Aorta (tissue), 5 donors: ENCODE data around the gene PIGT. TPM values are rescaled to one million over a fixed set of nuclear protein-coding genes. Genes with fewer than 3 reads are reported as not detected.

ENCODE experiments used
- ATAC-seq: fragments of 200-7000 bp; cut with Tn5 transposase; one replicate; pipeline ENCODE4 v1.9.1; 2022; ENCODE audit warnings: moderate library complexity; ENCODE audit not compliant: low FRiP score
- DNase-seq, 2 donors: peaks; one replicate each; pipeline ENCODE4 v3.0.0-alpha.2; 2020
- H3K27ac ChIP-seq, 2 donors: one replicate each; pipeline ENCODE4 v1.5.1; 2013; ENCODE audit warnings: low read length in 2 of 2, mild to moderate bottlenecking in 2 of 2, moderate library complexity in 2 of 2, control low read depth in 1 of 2, inconsistent platforms in 1 of 2, low read depth in 1 of 2
- H3K27me3 ChIP-seq, 2 donors: one replicate each; pipeline ENCODE4 v1.6.1; 2013; ENCODE audit warnings: control low read depth in 1 of 2, low read length in 1 of 2, mild to moderate bottlenecking in 1 of 2, moderate library complexity in 1 of 2; ENCODE audit not compliant: insufficient read depth in 2 of 2, control insufficient read depth in 1 of 2
- H3K36me3 ChIP-seq, 2 donors: one replicate each; pipeline ENCODE4 v1.6.1; 2013; ENCODE audit warnings: control low read depth in 1 of 2, low read length in 1 of 2, mild to moderate bottlenecking in 1 of 2; ENCODE audit not compliant: insufficient read depth in 2 of 2, control insufficient read depth in 1 of 2
- H3K4me1 ChIP-seq, 2 donors: one replicate each; pipeline ENCODE4 v1.6.1; 2013; ENCODE audit warnings: low read length in 2 of 2, control low read depth in 1 of 2, mild to moderate bottlenecking in 1 of 2, moderate library complexity in 1 of 2; ENCODE audit not compliant: insufficient read depth in 2 of 2, control insufficient read depth in 1 of 2
- H3K4me3 ChIP-seq, 2 donors: one replicate each; pipeline ENCODE4 v1.5.1; 2013; ENCODE audit warnings: low read length in 2 of 2, control low read depth in 1 of 2, mild to moderate bottlenecking in 1 of 2
- H3K9me3 ChIP-seq: one replicate; pipeline ENCODE4 v1.6.1; 2013; ENCODE audit warnings: mild to moderate bottlenecking, low read length; ENCODE audit not compliant: control insufficient read depth
- WGBS, 2 donors: extraction: QIAGEN DNeasy Blood & Tissue Kit; methylation state at CpG; one replicate each; pipeline ENCODE4 v1.1.7; 2013; 5-methylcytosine and 5-hydroxymethylcytosine counted together
- intact Hi-C, 2 donors: fragments of 100-400 bp; cut with DNase I; formaldehyde crosslinking; loops; one replicate each; pipeline versions ENCODE4 v1.14.2 to v1.15.0; 2022
- polyA plus RNA-seq, 2 donors: library from polyadenylated mRNA; stranded (reverse); fragments of 200-250 nt; gene quantifications; one replicate each; pipeline ENCODE4 v1.2.3, GENCODE V29; 2013
- total RNA-seq, 2 donors: library from RNA; stranded (reverse); fragmentation: NEBNext Ultra II Directional; extraction: Animal tissue kit (Norgen Biotek cat#: 25700); gene quantifications; one replicate each; pipeline ENCODE4 v1.2.1, GENCODE V29; 2021
- donor health status: healthy with polysubstance abuse.
- donor health status: Bipolar disorder and iron deficiency.
- donor health status: DM: no; HTN: no; CAD: no.
- donor health status: DM: no; HTN: no; CAD: no.
- donor health status: DM: yes; HTN: yes; CAD: no.

Gene PIGT
- total and polyA plus RNA-seq, 4 donors = 69.0 to 151 (median 113) TPM

DNA sequence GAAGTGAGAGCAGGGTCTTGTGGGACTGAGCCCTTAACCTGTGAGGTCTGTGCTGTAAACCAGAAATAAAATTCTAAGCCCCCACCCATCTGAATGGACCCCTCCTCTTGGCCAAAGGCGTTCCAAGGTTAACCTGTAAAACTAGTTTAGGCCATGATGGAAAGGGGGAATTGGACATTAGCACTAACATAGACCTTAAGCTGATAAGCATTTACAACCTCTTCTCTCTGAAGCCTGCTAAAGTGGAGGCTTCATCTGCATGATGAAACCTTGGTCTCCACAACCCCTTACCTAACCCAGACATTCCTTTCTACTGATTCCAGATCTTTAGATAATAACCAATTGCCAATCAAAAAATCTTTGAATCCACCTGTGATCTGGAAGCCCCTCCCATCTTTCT is 25.8 kb downstream of the PIGT start:
- no peaks in the 10 kb centered on the region for H3K36me3 ChIP-seq
- H3K4me1 ChIP-seq = no peaks in the 10 kb centered on the region
- H3K27ac ChIP-seq = no peak overlapping the region
- no peak for ATAC-seq
- no peak overlapping the region for H3K4me3 ChIP-seq
- intact Hi-C loops = loop anchor here in 1 of 2 donors (2.0 to 10.0 kb wide), 2 partner anchors 123 to 333 kb away; no protein-coding TSS in a partner anchor
- 91 to 100% methylated on average over 1 of the region's 1 CpG for WGBS, 2 donors
- no peaks in the 10 kb centered on the region for H3K9me3 ChIP-seq
- H3K27me3 ChIP-seq = no peaks in the 10 kb centered on the region
- no peak for DNase-seq

DNA sequence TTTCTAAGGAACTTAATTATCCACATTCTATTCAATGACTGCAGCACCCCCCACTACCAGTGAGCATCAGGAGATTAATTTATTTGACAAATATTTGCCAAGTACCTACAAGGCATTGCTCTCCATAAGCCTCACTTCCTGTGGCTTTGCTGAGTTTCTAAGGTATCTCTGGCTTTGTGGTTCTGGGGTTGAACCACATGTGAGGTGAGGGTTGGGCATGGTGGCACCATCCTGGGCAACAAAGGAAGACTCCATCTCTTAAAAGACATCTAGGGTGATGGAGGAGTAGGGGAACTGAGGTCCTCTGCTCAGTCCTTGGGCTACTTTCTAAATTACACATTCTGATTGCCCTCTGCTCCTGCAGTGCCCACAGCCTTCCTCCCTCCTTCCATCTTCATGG is 28.1 kb downstream of the PIGT start:
- H3K4me3 ChIP-seq = no peak overlapping the region
- intact Hi-C loops = loop anchor here in 1 of 2 donors (10.0 kb wide), 1 partner anchor 331 kb away; no protein-coding TSS in a partner anchor
- ATAC-seq (no peak), DNase-seq (no peak)
- no peaks in the 10 kb centered on the region for H3K9me3 ChIP-seq
- H3K36me3 ChIP-seq = no peaks in the 10 kb centered on the region
- H3K27ac ChIP-seq = no peak overlapping the region
- H3K4me1 ChIP-seq = no peaks in the 10 kb centered on the region
- H3K27me3 ChIP-seq = no peaks in the 10 kb centered on the region

DNA sequence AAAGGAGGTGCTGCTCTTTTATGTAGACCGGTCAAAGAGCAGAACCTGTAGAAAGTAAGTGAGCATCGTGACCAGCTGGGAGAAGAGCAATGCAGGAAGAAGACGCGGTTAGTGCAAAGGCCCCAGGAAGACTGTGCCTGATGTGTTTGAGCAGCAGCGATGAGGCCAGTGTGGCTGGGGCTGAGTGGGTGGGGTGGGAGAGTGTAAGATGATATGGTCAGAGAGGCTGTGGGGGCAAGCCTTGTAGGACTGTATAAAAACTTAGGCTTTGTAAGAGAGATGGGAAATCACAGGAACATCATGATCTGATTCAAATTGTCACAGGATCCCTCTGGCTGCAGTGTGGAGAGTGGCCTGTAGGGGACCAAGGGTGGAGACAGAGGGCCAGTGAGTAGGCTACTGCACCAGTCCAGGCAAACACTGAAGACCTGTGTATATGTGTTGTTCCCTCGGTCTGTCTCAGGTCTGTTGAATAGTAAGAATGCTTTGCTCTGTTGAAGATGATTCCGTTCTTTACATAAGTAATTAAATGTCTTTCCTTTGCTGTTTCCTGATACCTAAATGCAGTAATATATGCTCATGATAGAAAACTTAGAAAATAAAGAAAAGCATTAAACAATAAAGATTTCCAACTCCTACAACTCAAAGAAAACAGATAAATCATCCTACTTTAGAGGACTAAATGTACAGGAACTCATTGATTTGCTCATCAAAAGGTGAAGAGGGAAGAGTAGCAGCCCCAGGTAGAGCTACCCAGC is 30.0 kb downstream of the PIGT start:
- Histone ChIP-seq H3K27me3 (no peaks in the 10 kb centered on the region), H3K36me3 (no peaks in the 10 kb centered on the region), H3K9me3 (no peaks in the 10 kb centered on the region), H3K4me3 (no peak overlapping the region), H3K4me1 (no peaks in the 10 kb centered on the region), H3K27ac (no peak overlapping the region)
- 70 to 75% methylated on average over 7 of the region's 7 CpGs for WGBS, 2 donors
- DNase-seq (no peak), ATAC-seq (no peak)
- intact Hi-C loops = loop anchor here in 1 of 2 donors (10.0 kb wide), 1 partner anchor 329 kb away; no protein-coding TSS in a partner anchor

DNA sequence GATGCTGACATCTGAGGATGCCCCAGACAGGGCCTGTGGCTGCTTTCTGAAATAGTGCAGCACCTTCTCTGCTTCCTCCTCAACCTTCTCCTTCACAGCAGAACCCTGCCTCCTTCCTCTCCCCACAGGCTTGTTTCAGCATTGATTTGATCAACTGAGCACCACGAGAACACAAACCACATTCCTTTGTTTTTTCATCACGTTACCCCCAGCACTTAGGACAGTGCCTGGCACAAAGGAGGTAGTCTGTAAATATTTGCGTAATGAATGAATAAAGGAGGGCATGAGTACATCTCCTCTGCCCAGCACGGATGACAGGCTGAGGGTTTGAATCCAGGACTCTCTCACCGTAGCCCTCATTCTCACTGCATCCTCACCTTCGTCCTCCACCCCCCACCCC is 32.3 kb downstream of the PIGT start:
- H3K4me3 ChIP-seq = no peak overlapping the region
- H3K36me3 ChIP-seq = no peaks in the 10 kb centered on the region
- intact Hi-C loops = loop anchor here in 1 of 2 donors (10.0 kb wide), 1 partner anchor 327 kb away; no protein-coding TSS in a partner anchor
- DNase-seq (no peak), ATAC-seq (no peak)
- no peaks in the 10 kb centered on the region for H3K9me3 ChIP-seq
- WGBS, 2 donors = 75 to 78% methylated on average over 6 of the region's 6 CpGs
- H3K4me1 ChIP-seq = no peaks in the 10 kb centered on the region
- no peaks in the 10 kb centered on the region for H3K27me3 ChIP-seq
- no peak overlapping the region for H3K27ac ChIP-seq

DNA sequence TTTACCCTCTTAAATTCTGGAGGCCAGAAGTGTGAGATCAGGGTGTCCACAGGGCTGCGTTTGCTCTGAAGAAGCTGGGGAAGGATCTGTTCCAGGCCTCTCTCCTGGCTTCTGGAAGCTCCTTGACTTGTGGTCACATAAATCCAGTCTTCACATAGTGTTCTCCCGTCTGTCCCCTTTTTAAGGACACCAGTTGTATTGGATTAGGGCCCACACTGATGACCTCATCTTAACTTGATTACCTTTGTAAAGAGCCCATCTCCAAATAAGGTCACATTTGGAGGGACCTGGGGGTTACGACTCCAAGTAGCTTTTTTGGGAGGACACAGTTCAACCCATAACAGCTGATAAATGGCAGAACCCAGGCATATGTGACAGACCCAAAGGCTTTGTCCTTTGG is 33.6 kb downstream of the PIGT start:
- ATAC-seq = peak; percentile 41
- Histone ChIP-seq H3K9me3 (no peaks in the 10 kb centered on the region), H3K27ac (no peak overlapping the region), H3K4me3 (no peak overlapping the region), H3K4me1 (no peaks in the 10 kb centered on the region), H3K27me3 (no peaks in the 10 kb centered on the region), H3K36me3 (no peaks in the 10 kb centered on the region)
- 38 to 39% methylated on average over 3 of the region's 3 CpGs for WGBS, 2 donors
- intact Hi-C loops = loop anchor here in 1 of 2 donors (10.0 kb wide), 1 partner anchor 325 kb away; no protein-coding TSS in a partner anchor
- DNase-seq = no peak

DNA sequence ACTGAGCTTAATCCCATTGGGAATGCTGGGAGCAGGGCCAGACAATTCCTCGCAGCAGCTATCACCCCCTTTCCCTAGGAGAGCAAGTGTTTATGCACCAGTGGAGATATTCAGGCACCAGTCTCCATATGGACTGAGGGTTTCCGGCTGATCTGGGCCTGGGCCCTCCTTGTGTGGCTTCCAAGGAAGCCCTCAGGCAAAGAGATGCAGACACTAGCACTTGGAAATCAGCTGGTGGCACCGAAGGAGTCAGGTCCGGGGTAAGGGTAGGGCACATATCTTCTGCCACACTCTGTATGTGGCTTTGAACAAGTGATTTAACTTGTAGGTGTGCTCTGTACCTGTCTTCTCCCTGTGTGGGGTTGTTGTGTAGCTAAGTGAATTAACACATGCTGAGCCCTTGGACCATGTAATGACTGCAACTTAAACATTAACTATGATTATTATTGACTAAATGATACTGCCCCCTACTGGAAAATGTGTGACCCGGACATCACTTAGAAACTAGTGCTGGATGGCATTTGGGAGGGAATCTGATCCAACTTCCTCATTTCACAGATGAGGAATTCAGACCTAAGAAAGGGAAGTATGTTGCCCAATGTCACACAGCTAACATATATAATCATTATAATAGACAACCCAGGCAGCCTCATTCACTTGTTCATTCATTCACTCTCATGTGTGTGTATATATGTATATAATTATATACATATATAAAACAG is 34.3 kb downstream of the PIGT start:
- no peaks in the 10 kb centered on the region for H3K27me3 ChIP-seq
- H3K27ac ChIP-seq = no peak overlapping the region
- no peaks in the 10 kb centered on the region for H3K4me1 ChIP-seq
- WGBS, 2 donors = 54 to 55% methylated on average over 5 of the region's 5 CpGs
- H3K36me3 ChIP-seq = no peaks in the 10 kb centered on the region
- ATAC-seq (no peak), DNase-seq (no peak)
- intact Hi-C loops = loop anchor here in 1 of 2 donors (5.0 kb wide), 1 partner anchor 133 kb away; no protein-coding TSS in a partner anchor
- no peaks in the 10 kb centered on the region for H3K9me3 ChIP-seq
- H3K4me3 ChIP-seq = no peak overlapping the region

DNA sequence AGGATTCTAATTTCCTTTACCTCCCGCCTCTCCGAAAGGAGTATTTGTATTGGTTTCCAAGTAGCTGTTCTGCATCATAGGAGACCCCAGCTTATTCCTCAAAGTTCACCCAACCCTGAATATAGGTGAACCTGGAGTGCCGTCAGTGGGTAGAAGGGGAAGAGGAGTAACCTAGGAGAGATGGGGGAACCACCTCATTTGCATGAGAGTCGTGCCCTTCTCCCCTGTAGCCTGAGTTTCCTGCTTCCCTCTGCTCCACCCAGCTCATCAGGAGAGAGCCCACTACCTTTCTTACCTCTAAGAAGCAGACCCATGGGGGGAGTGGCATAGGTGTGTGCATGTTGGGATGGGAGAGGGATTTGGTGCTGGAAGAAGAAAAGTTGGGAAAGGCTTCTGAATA is 36.3 kb downstream of the PIGT start:
- 70 to 72% methylated on average over 4 of the region's 4 CpGs for WGBS, 2 donors
- intact Hi-C loops = loop anchor here in 1 of 2 donors (5.0 kb wide), 1 partner anchor 135 kb away; no protein-coding TSS in a partner anchor

DNA sequence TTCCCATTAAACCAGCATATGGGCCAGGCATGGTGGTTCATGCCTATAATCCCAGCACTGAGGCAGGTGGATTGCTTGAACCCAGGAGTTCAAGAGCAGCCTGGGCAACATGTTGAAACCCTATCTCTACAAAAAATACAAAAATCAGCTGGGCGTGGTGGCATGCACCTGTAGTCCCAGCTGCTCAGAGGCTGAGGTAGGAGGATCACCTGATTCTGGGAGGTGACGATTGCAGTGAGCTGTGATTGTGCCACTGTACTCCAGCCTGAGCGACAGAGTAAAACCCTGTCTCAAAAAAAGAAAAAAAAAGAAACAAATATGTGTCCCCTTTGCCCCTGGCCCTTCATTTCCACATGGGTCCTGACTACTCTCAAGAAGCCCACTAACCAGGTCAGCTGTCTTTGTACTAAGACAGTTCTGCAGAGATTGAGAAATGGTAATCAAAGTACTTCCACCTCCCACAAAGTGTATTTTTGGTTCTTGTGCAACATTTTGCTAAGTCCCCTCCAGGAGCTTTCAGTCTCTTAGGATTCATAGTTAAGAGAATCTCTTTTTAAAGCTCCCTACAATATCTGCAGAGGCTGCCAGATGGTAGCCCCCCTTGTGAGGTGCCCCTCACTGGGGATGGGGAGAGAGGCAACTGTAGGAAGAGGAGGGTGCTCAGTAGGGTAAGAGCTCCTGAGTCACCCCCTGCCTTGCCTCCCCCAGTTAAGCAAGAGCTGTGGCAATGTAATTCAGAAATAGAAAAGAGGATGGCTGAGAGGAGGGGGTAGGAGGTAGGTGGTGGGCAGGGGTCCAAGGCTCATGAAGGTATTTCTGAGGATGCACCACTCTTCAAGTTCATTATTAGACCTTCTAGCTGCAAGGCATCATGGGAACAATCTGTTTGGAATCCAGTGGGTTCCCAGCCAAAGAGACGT is 37.1 kb downstream of the PIGT start:
- Histone ChIP-seq H3K27ac (no peak overlapping the region), H3K9me3 (no peaks in the 10 kb centered on the region), H3K4me1 (no peaks in the 10 kb centered on the region), H3K36me3 (no peaks in the 10 kb centered on the region), H3K27me3 (no peaks in the 10 kb centered on the region), H3K4me3 (no peak overlapping the region)
- ATAC-seq (no peak), DNase-seq (no peak)
- intact Hi-C loops = loop anchor here in 1 of 2 donors (5.0 kb wide), 1 partner anchor 136 kb away; no protein-coding TSS in a partner anchor
- WGBS, 2 donors = 63 to 65% methylated on average over 4 of the region's 4 CpGs

More for the DNA sequence above, 36.3 kb downstream of the PIGT start:
- Histone ChIP-seq H3K27me3 (no peaks in the 10 kb centered on the region), H3K27ac (no peak overlapping the region), H3K9me3 (no peaks in the 10 kb centered on the region), H3K36me3 (no peaks in the 10 kb centered on the region), H3K4me1 (no peaks in the 10 kb centered on the region), H3K4me3 (no peak overlapping the region)
- ATAC-seq = no peak
- no peak for DNase-seq
